K562 (cell line): Measurements from ENCODE around the gene MRNIP. TPM values are rescaled to one million over a fixed set of nuclear protein-coding genes. Genes with fewer than 3 reads are reported as not detected.

ENCODE experiments used
- ARHGAP35 ChIP-seq: fragments of 450-650 bp; IDR thresholded peaks from 2 replicates; pipeline ENCODE4 v1.6.1; 2018; ENCODE audit not compliant: partially characterized antibody
- BHLHE40 ChIP-seq: IDR thresholded peaks from 2 replicates; pipeline ENCODE4 v1.6.1; 2011; ENCODE audit warnings: low read length, improper control_type of control experiment
- CBX1 ChIP-seq: sonication (generic); IDR thresholded peaks from 2 replicates; pipeline ENCODE4 v1.6.1; 2016; ENCODE audit warnings: antibody characterized with exemption, low read depth, mild to moderate bottlenecking
- CHD4 ChIP-seq: fragments of 200-600 bp; sonication (generic); IDR thresholded peaks from 3 replicates; pipeline ENCODE4 v1.6.1; 2012; ENCODE audit warnings: low read depth, mild to moderate bottlenecking, mixed read lengths, low read length, inconsistent platforms; ENCODE audit not compliant: insufficient read depth, insufficient replicate concordance, poor library complexity, severe bottlenecking
- EHMT2 ChIP-seq: fragments of 450-650 bp; IDR thresholded peaks from 2 replicates; pipeline ENCODE4 v1.6.1; 2018; ENCODE audit warnings: antibody characterized with exemption
- EZH2 ChIP-seq: IDR thresholded peaks from 2 replicates; pipeline ENCODE4 v1.6.1; 2012; ENCODE audit warnings: low read depth, mild to moderate bottlenecking, inconsistent platforms, low read length, borderline replicate concordance
- FOS ChIP-seq: IDR thresholded peaks from 3 replicates; pipeline ENCODE4 v1.6.1; 2011; ENCODE audit not compliant: insufficient read length; ENCODE audit errors: extremely low read depth
- FOXA3 ChIP-seq, 2 experiments: fragments of 450-650 bp in 1 of 2; sonication (generic) in 1 of 2; formaldehyde crosslinking; IDR thresholded peaks in 1 of 2; conservative IDR thresholded peaks in 1 of 2; 2 replicates each; pipeline versions ENCODE4 v1.4.0 to v1.8.0; 2020 to 2022; ENCODE audit warnings: mild to moderate bottlenecking in 2 of 2, missing genetic modification reagents in 1 of 2
- GATAD2B ChIP-seq: fragments of 450-650 bp; IDR thresholded peaks from 2 replicates; pipeline ENCODE4 v1.6.1; 2017; ENCODE audit warnings: mild to moderate bottlenecking, borderline replicate concordance
- HMGN3 ChIP-seq: IDR thresholded peaks from 2 replicates; pipeline ENCODE4 v1.6.1; 2011; ENCODE audit warnings: borderline replicate concordance, low read depth, mild to moderate bottlenecking, mixed read lengths, low read length; ENCODE audit not compliant: insufficient read length; ENCODE audit errors: extremely low read depth
- HSF4 ChIP-seq: fragments of 250-450 bp; sonication (Bioruptor Pico); IDR thresholded peaks from 2 replicates; pipeline ENCODE4 v2.1.2; 2022; ENCODE audit warnings: mild to moderate bottlenecking, moderate library complexity, borderline replicate concordance
- MYNN ChIP-seq, 2 experiments: sonication (generic); formaldehyde crosslinking in 1 of 2; IDR thresholded peaks; 2 replicates each; pipeline versions ENCODE4 v1.5.0 to v1.6.1; 2016 to 2020; ENCODE audit warnings: antibody characterized with exemption in 1 of 2, missing genetic modification reagents in 1 of 2
- PHB2 ChIP-seq: fragments of 450-650 bp; IDR thresholded peaks from 2 replicates; pipeline ENCODE4 v1.6.1; 2017; ENCODE audit warnings: low read depth
- POLR2B ChIP-seq: fragments of 450-650 bp; IDR thresholded peaks from 2 replicates; pipeline ENCODE4 v1.6.1; 2018; ENCODE audit warnings: low read depth; ENCODE audit not compliant: partially characterized antibody
- RBM25 ChIP-seq: fragments of 200-400 bp; formaldehyde crosslinking; IDR thresholded peaks from 2 replicates; pipeline ENCODE4 v1.6.1; 2018; ENCODE audit warnings: low read length, low read depth, moderate library complexity; ENCODE audit not compliant: severe bottlenecking
- SMARCE1 ChIP-seq: fragments of 450-650 bp; IDR thresholded peaks from 2 replicates; pipeline ENCODE4 v1.7.1; 2016; ENCODE audit warnings: mild to moderate bottlenecking
- TRIM24 ChIP-seq, 2 experiments: fragments of 450-650 bp; IDR thresholded peaks; 2 replicates each; pipeline ENCODE4 v1.6.1; 2016
- ZBTB7A ChIP-seq: IDR thresholded peaks from 2 replicates; pipeline ENCODE4 v1.6.1; 2011; ENCODE audit warnings: low read depth, mild to moderate bottlenecking, low read length, moderate library complexity, borderline replicate concordance; ENCODE audit not compliant: control insufficient read depth
- ZSCAN29 ChIP-seq: fragments of 450-650 bp; IDR thresholded peaks from 2 replicates; pipeline ENCODE4 v1.6.1; 2017
- polyA plus RNA-seq, 8 experiments: library from polyadenylated mRNA; depleted of rRNA in 4 of 8; stranded (reverse) in 5 of 8; unstranded in 3 of 8; fragments of >200 nt; fragmentation: Nextera tagmentation in 2 of 8; fragmentation: Illumina TruSeq in 1 of 8; extraction: Ambion mirVana in 2 of 8; extraction: Trizol in 1 of 8; gene quantifications; 2 replicates each; pipeline versions ENCODE4 v1.2.1 to v1.2.3, GENCODE V29; 2011 to 2014; ENCODE audit warnings: inconsistent platforms in 1 of 8, missing spikeins in 1 of 8
- total RNA-seq, 7 experiments: library from RNA; depleted of rRNA in 6 of 7; stranded (reverse); fragments of >200 nt in 6 of 7; fragmentation: Illumina TruSeq in 2 of 7; extraction: Trizol in 2 of 7; gene quantifications; 2 replicates each; pipeline versions ENCODE4 v1.2.1 to v1.2.3, GENCODE V29; 2011 to 2021; ENCODE audit warnings: low replicate concordance in 1 of 7
- TF ChIP-seq, protein P1 (sequence below): fragments of 450-650 bp; IDR thresholded peaks from 2 replicates; pipeline ENCODE4 v1.6.1; 2016; ENCODE audit warnings: missing biosample characterization, missing genetic modification characterization
- TF ChIP-seq, protein P2 (sequence below): fragments of 450-650 bp; conservative IDR thresholded peaks from 2 replicates; pipeline ENCODE4 v1.6.1; 2016; ENCODE audit warnings: missing genetic modification characterization, low read depth, mild to moderate bottlenecking, control low read depth, missing compliant biosample characterization
- TF ChIP-seq, protein P3 (sequence below): fragments of 450-650 bp; IDR thresholded peaks from one replicate; pipeline ENCODE4 v1.6.1; 2018; ENCODE audit warnings: mild to moderate bottlenecking, moderate library complexity; ENCODE audit not compliant: partially characterized antibody
- TF ChIP-seq, protein P4 (sequence below): IDR thresholded peaks from 2 replicates; pipeline ENCODE4 v1.6.1; 2011; ENCODE audit not compliant: insufficient read length; ENCODE audit errors: extremely low read depth

MRNIP gene
- total and polyA plus RNA-seq, 9 of the 15 experiments (the other 6 are each of a cell fraction or from before 2014, with no cell fraction given): 3.6 to 39.0 (median 16.8) TPM

DNA sequence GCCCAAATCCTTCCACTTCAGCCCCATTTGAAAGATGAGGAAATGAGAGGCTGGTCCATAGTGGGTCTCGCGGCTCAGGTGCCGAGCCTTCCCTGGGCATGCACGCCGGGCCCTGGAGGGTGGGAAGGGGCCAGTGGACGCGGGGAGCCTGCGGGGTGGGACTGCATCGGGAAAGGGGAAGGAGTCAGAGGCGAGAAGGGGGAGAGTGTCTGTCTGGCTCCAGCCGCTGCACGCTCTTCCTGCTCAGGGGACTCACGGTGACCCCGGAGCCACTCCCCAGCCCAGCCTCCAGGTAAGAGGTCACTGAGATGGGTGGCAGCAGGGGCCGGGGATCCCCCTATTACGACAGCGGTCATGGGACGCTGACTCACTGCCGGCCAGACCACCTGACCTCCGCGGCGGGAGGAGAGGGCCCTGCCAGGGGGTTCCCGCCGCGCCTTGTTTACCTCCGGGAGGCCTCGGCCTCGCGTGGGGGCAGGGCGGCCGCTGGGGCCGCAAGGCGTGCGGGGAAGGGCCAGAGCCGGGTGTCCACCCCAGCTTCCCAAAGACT is 39.8 kb downstream of the MRNIP start (continued):
- TF ChIP-seq, protein P1, sequence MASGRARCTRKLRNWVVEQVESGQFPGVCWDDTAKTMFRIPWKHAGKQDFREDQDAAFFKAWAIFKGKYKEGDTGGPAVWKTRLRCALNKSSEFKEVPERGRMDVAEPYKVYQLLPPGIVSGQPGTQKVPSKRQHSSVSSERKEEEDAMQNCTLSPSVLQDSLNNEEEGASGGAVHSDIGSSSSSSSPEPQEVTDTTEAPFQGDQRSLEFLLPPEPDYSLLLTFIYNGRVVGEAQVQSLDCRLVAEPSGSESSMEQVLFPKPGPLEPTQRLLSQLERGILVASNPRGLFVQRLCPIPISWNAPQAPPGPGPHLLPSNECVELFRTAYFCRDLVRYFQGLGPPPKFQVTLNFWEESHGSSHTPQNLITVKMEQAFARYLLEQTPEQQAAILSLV (tag): no peak; the same call in 1 of the 2 replicates
- TF ChIP-seq CHD4 (no peak), CBX1 (no peak), TRIM24 (IDR thresholded peaks at IDR 0.05) (peak; percentile 38 to 62; a peak in 2 of 4 replicates), ARHGAP35 (no peak), RBM25 (no peak), PHB2 (no peak), EZH2 (no peak), MYNN (IDR thresholded peaks at IDR 0.05) (peak; percentile 80), MYNN (CRISPR knock-in tag; IDR thresholded peaks at IDR 0.05) (no peak), BHLHE40 (peak; percentile 60), HSF4 (CRISPR knock-in tag) (no peak), ZBTB7A (peak; percentile 88), ZSCAN29 (no peak), EHMT2 (no peak), FOXA3 (CRISPR knock-in tag; conservative IDR thresholded peaks at IDR 0.05 in 1 of 2, IDR thresholded peaks at IDR 0.05 in 1 of 2) (peak; percentile 91 to 95), FOS (peak; percentile 57), GATAD2B (peak; percentile 83; the same call in 1 of the 2 replicates), SMARCE1 (peak; percentile 77), POLR2B (peak; percentile 41), HMGN3 (peak; percentile 99)
- TF ChIP-seq, protein P2, sequence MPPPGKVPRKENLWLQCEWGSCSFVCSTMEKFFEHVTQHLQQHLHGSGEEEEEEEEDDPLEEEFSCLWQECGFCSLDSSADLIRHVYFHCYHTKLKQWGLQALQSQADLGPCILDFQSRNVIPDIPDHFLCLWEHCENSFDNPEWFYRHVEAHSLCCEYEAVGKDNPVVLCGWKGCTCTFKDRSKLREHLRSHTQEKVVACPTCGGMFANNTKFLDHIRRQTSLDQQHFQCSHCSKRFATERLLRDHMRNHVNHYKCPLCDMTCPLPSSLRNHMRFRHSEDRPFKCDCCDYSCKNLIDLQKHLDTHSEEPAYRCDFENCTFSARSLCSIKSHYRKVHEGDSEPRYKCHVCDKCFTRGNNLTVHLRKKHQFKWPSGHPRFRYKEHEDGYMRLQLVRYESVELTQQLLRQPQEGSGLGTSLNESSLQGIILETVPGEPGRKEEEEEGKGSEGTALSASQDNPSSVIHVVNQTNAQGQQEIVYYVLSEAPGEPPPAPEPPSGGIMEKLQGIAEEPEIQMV (tag): no peak
- TF ChIP-seq, protein P3, sequence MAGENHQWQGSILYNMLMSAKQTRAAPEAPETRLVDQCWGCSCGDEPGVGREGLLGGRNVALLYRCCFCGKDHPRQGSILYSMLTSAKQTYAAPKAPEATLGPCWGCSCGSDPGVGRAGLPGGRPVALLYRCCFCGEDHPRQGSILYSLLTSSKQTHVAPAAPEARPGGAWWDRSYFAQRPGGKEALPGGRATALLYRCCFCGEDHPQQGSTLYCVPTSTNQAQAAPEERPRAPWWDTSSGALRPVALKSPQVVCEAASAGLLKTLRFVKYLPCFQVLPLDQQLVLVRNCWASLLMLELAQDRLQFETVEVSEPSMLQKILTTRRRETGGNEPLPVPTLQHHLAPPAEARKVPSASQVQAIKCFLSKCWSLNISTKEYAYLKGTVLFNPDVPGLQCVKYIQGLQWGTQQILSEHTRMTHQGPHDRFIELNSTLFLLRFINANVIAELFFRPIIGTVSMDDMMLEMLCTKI: no peak
- TF ChIP-seq, protein P4, sequence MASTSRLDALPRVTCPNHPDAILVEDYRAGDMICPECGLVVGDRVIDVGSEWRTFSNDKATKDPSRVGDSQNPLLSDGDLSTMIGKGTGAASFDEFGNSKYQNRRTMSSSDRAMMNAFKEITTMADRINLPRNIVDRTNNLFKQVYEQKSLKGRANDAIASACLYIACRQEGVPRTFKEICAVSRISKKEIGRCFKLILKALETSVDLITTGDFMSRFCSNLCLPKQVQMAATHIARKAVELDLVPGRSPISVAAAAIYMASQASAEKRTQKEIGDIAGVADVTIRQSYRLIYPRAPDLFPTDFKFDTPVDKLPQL: no peak
